Superior temporal gyrus (tissue), 1 donor: ENCODE measurements around the gene NR1H2.
"Not testable (repeated sequence)": the region's sequence is repeated elsewhere in the genome, so short reads cannot be mapped to it uniquely, and the experiment has no call there.

Experiments
- DNase-seq: peaks from one replicate; pipeline ENCODE4 v3.0.0-alpha.2; 2016; ENCODE audit errors: extremely low spot score

The NR1H2 gene

GRCh38 chr19:50376166-50377050, at the start of gene NR1H2:
TSS of gene NR1H2 (plus strand) at chr19:50376457. CDS start at chr19:50377606, 1,149 bp downstream.
- peak; percentile 99 for DNase-seq

DNA sequence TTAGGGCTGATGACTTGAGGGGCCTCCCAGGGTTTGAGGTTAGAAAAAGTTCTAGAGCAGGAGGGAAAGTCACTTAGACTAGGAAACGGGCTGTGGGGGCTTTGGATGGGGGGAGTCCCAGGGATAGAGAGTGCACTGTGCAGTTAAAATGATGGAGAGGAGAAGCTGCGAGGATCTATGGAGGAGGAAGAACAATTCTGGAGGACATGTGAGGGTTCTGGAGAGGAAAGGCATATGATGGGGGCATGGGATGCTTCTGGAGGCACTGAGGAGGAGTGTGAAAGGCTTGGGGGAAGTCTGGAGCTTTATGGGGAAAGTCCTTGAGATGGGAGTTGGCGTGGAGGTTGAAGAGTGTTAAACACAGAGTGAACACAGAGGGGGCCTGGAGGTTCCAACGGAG, 49.2 kb upstream of the NR1H2 start:
- no peak for DNase-seq

DNA sequence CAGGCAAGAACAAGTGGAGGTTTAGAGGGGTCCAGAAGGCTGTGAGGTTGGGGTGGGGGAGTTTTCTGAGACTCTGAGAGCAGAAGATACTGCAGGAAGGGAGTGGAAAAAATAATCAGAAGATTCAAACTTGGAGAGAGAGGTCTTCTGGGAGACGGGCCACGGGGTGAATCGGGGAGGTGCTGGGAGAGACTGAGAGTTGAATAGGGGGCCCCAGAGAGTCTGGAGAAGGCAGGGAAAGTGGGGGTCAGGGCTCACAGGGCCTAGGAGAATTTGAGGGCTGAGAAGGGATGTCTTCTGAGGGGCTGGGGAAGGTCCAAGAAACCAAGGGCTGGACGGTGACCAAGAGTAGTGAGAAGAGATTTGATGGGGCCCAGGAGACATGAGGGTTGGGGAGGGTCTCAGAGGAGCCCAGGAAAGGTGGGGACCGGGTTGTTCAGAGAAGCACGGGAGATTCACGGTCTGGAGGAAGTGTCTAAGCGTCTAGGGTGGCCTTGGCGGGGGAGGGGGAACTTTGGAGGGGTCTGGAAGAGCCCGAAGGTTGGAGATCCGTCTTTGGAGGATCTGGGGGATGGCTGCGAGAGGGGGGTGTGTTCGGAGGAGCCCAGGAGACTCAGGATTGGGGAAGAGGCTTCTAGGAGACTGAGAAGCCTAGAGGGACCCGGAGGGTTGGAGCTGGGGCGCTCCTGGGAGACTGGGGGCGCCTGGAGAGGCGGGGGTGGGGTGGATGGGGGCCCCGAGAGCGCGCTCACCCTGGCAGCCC, 48.6 kb upstream of the NR1H2 start:
- no peak for DNase-seq

DNA sequence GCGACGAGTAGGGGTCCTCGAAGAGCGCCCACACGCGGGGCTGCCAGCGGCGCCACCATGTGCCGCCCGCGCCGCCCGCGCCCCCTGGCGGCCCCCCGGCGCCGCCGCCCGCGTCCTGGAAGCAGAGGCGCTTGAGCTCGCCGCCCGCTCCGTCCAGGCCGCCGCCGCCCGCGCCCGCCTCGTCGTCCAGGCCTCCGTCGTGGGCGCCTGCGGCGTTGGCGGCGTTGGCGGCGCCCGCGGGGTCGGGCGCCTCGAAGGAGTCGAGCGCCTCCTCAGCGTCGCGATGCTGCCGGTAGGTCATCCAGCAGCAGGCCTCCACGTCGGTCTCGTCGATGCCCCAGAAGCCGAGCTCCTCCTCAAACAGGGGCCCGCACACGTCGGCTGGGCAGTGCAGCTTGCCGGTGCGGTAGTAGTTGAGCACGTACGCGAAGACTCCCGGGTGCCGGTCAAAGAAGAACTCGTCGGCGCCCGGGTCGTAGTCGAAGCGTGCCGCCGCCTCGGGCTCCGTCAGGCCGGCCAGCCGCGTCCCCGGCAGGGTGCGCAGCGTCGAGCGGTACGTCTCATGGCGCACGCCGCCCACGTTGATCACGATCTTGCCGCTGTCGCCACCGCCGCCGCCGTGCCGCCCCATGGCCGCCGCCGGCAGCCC, 47.9 kb upstream of the NR1H2 start:
- DNase-seq = no peak

DNA sequence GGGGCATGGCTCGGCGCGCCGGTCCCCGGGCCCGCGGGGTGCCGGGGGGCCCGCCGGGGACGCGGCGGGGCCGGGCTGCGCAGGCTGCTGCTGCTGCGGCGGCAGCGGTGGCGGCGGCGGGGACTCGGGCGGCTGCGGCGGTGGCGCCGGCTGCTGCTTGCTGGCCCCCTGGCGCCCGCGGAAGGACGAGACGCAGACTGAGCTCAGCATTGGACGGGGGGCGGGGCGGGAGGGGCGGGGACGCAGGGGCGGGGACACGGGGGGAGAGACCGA, 47.4 kb upstream of the NR1H2 start:
- DNase-seq = no peak

- peak; percentile 97 for DNase-seq
Observed at GRCh38 chr19:50329146-50329925, 46.9 kb upstream of the NR1H2 start, which contains the start of gene KCNC3. TSS of gene KCNC3 (minus strand) at chr19:50329377. CDS start at chr19:50329082, 295 bp downstream.

DNA sequence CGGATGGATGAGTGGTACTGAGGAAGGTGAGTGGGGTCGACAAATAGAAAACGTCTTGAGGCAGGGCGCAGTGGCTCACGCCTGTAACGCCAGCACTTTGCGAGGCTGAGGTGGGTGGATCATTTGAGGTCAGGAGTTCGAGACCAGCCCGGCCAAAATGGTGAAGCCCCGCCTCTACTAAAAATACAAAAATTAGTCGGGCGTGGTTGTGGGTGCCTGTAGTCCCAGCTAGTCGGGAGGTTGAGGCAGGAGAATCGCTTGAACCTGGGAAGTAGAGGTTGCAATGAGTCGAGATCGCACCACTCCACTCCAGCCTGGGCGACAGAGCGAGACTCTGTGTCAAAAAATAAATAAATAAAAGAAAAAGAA, 46.3 kb upstream of the NR1H2 start:
- DNase-seq = not testable (repeated sequence)

DNA sequence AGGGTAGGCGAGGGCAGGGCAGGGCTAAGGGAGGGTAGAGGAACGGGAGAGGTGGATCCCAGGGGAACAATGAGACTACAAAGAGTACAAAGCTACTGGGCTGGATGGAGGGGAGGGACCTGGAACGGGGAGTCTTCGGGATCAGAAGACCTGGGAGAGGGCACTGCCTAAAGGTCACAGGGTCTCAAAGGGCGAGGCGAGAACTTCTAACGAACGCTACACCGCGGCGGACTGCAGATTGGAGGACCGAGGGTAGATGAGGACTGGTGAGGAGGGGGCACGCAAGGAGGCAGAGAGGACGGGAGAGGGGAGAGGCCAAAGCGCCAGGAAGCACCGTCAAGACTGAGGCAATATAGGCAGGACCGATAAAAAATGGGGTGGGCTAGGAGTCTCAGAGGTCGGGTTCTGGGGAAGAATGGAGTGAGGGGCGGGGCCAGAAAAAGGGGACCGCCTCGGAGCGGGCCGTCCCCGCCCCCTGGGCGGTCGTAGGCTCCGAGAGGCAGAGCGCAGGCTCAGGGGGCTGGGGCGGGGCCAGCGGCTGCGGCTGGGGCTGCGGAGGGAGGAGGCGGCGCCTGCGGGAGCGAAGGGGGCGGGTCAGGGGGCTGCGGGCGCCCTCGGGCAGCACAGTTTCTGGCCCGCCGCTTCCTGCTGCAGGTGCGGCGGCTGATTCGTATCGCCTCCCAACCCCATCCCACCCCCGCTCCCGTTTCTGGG, 45.7 kb upstream of the NR1H2 start:
- peak; percentile 86 for DNase-seq

- no peak for DNase-seq
Observed at GRCh38 chr19:50331221-50331993, 44.9 kb upstream of the NR1H2 start.

DNA sequence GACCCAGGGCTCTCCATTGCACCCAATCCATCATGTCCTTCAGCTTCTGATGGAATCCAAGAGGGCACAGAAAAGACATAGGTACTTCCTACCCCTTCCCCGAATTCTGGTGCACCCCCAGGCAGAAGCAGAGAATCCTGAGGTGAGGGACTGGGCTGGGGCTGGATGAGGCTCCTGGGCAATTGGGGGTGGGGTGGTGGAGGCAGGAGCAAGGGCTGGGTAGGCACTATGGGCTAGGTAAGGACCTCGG, 44.3 kb upstream of the NR1H2 start:
- DNase-seq = no peak

- peak; percentile 8 for DNase-seq
Observed at GRCh38 chr19:50332244-50333038, 43.8 kb upstream of the NR1H2 start.

- DNase-seq = peak; percentile 98
Observed at GRCh38 chr19:50333235-50333736, 43.0 kb upstream of the NR1H2 start.

GRCh38 chr19:50333737-50334617, 42.3 kb upstream of the NR1H2 start:
- no peak for DNase-seq

DNA sequence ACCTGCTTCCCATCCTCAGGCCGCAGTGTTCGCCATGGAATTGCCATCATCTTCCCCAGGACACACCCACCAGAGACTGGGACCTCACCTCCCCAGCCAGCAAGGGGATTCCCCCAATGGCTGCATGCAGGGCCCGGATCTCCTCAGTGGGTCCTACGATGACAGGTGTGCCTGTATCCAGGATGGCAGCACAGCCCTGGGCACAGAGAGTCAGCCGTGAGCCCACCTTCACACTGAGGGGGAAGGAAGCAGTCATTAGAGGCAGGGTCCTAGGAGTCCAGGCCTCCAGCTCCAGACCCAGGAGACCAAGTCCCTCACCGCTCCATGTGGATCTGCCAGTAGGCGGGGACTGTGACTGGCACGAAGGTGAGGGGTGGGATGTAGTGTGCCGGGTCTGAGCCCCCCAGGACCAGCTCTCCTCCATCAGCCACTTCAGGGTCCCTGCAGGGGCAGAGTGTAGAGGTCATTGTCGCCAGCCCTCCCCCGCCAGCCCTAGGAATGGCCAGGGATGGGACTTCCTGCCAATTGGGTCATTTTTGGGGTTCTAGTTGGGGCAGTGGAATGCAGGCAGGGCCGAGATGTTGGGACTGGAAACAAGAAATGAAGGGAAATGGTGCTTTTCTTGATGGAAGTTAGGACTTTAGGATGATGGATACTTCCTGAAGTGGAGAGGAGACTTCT, 41.4 kb upstream of the NR1H2 start:
- DNase-seq = no peak

DNA sequence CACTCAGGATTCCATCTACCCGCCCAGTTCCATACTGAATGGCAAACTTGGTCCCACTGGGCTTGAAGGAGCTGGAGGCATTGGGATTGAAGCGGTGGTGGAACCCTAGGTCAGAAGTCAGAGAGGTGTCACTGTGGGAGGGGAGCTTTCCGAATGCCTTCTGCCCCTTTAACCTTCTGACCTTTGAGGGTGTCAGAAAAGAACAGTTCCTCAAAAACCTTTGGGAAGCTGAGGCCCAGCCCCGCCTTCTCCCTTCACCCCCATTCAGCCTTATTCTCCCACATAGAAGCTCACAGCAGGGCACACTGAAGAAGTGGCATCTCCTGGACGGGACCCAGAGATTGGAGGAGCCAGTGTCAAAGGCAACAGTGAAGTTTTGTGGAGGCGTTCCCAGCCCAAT, 39.2 kb upstream of the NR1H2 start:
- not testable (repeated sequence) for DNase-seq

DNA sequence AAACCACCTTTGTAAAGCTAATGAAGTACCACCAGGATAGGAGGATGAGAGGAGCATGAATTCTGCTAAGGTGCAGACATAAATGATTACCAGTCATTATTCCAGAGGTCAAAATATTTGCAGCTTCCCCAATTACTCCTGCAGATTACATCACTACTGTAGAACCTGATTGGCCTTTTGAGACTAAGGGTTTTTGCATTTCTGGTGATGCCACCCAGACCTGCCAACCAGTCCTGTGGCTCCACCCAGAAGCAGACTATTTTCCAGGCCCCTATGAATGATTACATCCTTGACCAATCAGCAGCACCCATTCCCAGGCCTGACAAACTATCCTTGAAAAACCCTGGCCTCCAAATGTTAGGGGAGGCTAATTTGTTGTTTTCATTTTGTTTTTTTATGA, 35.9 kb upstream of the NR1H2 start:
- no peak for DNase-seq

DNA sequence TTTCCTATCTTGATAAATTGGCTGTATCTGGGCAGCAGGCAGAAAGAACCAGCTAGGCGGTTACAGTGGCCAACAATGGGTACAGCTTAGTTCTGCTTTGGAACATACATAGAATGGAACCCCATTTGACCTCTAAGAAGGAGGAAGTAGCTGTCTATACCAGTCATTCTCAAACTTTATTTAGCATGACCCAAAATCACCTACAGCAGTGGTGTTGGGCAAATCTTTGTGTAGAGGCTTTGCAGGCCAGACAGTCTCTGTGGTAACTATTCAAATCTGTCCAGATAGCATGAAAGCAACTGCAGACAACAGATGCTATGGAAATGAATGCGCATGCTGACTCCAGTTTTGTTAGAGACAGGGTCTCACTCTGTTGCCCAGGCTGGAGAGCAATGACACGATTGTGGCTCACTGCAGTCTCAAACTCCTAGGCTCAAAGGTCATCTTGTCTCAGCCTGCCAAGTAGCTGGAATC, 35.1 kb upstream of the NR1H2 start:
- DNase-seq = no peak
